NCI-H128 (cell line): ENCODE measurements around the gene SF3B3.
"Not testable (repeated sequence)": the region's sequence is repeated elsewhere in the genome, so short reads cannot be mapped to it uniquely, and the experiment has no call there.

ENCODE experiments used
- DNase-seq: peaks from one replicate; lab custom pipeline; 2025; ENCODE audit not compliant: unreplicated experiment; lab: John Stamatoyannopoulos, UW

The SF3B3 gene

DNA sequence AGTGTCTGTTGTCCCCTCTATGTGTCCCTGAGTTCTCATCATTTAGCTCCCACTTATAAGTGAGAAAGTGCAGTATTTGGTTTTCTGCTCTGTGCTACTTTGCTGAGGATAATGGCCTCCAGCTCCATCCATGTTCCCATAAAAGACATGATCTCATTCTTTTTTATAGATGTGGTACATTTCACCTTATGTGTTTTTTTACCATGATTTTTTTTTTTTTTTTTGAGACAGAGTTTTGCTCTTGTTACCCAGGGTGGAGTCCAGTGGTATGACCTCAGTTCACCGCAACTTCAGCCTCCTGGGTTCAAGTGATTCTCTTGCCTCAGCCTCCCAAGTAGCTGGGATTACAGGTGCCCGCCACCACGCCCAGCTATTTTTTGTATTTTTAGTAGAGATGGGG lies 65.8 kb downstream of the SF3B3 start:
- DNase-seq, result not testable (repeated sequence)

DNA sequence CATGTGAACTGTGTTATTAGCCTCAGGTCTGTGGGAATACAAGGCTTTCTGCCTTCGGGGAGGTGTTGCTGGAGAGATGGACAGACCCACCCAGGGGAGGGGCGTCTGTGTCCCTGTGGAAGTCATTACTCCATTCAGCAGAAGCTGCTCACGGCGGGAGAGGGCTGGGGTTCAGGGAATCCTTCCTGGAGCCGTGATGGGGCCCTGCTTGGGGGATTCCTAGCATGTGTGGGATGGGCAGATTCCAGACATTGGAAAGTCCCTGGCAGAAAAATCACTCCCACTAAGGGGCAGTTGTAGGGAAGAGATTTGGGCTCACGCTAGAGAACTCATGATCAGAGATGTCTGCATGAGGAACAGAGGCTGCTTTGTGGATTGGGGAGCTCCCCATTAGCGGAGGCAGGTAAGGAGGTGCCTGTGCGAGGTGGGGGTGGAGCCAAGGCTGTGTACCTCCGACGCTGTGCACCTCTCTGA lies 66.4 kb downstream of the SF3B3 start:
- DNase-seq, result no peak

DNA sequence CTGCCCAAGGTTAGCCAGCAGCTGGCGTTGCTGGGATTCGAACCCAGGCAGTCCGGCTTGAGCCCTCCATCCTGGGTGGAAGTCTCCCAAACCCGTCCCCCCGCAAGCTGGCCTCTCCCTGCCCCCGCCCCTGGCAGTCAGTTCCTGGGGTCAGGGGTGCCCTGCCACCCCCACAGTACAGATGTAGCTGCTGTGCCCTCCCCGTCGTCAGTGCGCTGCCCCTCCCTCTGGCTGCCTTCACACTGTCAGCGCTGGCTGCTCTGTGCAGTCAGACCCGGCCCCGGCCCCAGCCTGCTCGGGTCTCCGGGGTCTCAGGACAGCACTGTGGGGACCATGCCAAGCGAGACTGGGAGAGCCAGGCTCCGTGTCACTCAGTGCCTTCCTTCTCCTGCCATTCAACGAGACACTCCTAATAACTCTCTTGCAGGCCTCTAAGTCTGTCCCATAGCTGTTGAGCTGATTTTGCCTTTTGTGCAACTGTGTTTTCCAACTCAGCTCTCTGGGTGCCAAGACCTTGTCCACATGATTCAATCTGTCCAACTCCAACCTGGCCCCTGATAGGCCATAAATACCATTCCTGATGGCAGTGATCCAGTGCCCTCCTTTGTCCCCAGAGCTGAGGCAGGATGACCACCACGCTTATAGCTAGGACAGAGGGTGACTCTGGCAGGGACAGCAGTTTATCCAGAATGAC lies 67.3 kb downstream of the SF3B3 start:
- DNase-seq, result no peak

DNA sequence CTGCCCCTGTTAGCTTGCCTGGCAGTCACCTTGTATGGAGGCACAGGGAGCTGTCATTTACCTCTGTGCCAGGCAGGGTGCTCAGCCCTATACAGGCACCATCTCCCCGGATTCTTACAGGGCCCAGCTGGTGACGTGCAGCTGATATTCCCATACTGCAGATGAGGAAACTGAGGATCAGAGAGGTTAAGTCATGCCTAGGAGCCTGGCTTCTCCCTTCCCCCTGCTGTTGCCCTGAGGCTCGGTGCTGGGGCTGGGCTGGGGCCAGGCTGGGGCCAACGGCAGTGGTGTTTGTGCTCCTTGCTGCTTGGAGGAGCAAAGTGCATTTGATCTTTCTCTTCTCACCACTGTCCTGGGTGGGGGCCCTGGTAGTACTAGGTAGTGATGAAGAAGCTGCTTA lies 68.0 kb downstream of the SF3B3 start:
- DNase-seq, result no peak

DNA sequence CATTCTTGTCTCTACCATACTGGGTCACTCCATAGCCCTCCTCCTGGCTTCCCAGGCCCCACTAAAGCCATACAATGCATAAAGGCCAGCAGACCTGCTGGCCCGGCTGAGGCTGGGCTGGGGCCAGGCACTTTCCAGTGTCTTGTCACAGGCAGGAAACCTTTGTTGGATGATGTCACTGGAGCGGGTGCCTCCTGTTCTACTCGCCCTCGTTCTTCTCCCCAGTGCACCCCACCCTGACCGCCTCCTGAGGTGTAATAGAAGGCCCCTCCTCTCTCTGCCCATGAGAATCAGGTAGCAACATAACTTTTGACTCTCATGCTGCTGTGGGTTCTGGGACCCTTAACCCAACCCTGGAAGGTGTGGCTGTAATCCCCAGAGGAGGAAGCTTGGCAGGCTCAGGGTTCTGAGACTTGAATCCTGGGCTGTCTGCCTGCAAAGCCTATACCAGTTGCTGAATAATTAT lies 68.5 kb downstream of the SF3B3 start:
- no peak for DNase-seq

DNA sequence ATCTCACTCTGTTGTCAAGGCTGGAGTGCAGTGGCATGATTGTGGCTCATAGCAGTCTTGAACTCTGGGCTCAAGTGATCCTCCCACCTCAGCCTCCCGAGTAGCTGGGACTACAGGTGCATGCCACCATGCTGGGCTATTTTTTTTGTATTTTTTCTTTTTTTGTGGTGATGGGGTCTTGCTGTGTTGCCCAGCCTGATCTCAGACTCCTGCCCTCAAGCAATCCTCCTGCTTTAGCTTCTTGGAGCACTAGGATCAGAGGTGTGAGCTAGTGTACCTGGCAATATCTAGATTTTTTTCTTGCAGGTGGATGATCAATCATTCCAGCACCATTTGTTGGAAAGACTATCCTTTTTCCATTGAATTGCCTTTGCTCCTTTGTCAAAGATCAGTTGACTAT lies 69.9 kb downstream of the SF3B3 start:
- DNase-seq, result no peak

DNA sequence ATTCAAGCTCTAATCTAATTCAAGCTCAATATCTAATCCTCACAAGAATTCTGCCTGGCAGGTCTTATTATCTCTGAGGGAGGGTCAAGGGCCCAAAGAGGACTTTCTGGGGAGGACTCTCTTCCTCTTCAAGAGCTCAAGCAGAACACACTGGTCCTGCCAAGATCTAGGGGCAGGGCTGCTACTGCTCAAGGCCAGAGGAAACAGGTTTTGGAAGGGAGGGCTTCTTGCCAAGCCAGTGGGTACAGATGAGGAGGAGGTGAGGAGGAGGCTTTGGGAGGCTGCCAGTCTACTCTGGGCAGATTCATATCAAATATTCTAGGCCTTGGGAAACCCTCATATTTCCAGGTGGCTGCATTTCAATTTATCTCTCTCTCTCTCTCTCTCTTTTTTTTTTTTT lies 71.0 kb downstream of the SF3B3 start:
- DNase-seq, result no peak

DNA sequence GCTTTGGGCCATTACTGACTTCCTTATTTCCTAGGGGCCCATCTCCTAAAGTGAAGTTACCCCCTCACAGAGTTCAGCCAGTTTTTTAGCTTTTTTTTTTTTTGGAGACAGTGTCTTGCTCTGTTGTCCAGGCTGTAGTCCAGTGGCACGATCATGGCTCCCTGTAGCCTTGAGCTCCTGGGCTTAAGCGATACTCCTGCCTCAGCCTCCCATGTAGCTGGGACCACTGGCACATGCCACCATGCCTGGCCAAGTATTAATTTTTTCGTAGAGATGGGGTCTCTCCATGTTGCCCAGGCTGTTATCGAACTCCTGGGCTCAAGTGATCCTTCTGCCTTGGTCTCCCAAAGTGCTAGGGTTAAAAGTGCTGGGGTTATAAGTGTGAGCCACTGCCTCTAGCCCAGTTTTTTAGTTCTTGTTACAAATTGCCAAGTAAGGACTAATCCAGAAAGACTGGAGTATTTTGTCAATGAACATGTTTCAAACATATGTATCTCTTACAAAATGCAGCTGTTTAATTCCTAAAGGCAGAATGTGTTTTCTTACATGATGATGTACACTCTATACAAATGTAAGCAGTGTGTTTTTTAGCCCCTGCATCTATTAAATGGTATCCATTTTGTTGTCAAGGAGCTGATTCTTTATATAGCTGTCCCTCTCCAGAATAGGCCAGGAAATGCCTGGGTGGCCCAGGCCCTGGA lies 73.7 kb downstream of the SF3B3 start:
- DNase-seq, result no peak

DNA sequence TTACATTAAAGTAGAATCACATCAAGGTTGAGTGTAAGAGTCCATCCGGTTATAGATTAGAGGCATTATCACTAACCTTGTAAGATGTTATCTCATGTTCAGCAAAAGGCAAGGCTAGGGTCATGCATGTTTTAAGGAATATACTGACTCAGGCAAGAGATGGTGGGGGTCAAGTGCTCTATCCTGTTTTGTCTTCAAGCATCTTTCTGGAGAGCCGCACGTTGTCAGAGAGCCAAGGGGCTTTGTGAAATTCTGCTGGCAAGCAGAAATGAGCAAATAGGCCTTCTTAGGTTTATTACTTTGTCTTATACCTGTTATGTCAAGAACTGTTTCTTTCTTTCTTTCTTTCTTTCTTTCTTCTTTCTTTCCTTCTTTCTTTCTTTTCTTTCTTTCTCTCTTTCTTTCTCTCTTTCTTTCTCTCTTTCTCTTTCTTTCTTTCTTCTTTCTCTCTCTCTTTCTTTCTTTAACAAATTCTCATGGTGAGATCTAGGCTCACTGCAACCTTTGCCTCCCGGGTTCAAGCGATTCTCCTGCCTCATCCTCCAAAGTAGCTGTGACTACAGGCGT lies 75.4 kb downstream of the SF3B3 start:
- no peak for DNase-seq

DNA sequence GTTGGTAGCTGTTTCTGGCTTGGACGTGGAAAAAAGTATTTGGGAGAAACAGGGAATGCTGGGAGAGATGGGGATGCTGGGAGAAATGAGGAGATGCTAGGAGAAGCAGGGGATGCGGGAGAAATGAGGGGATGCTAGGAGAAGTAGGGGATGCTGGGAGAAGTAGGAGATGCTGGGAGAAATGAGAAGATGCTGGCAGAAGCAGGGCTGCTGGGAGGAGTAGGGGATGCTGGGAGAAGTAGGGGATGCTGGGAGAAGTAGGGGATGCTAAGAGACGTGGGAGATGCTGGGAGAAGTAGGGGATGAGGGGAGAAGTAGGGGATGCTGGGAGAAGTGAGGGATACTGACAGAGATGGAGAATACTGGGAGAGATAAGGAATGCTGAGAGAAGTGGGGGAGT lies 77.1 kb downstream of the SF3B3 start:
- DNase-seq, result no peak

DNA sequence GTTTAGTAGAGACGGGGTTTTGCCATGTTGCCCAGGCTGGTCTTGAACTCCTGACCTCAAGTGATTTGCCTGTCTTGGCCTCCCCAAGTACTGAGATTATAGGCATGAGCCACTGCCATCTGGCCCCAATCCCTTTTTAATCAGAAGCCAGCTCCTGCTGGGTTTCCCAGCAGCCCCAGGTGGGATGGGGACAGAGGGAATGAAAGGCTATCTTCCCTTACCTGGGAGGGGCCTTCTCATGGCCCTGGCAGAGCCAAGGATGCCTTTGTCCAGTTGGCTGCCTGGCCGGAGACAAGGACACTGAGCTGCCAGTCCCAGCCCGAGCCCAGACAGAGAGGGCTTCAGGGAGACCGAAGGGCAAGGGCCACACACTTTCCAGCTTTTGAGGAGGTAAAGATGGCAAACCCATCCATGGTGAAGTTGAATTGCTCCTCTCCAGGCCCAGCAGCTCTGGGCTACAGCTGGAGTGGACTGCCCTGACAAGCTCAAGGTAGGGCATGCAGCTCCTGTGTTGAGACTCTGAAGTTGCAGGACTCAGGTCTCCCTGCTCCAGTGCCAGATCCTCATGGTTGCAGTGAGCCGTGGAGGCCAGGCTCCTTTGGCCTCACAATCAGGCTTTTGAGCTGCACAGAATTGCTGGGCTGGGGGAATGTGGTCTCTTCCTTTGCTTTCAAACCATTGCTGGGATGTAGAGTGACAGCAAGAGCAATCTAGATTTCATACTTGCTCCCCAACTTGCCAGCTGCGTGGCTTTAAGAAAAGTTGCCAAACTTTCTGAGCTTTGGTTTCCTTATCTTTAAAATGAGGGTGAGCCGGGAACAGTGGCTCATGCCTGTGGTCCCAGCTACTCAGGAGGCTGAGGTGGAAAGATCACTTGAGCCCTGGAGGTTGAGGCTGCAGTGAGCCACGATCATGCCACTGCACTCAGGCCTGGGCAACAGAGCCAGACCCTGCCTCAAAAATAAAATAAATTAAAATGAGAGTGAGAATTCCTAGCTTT lies 78.3 kb downstream of the SF3B3 start:
- no peak for DNase-seq

DNA sequence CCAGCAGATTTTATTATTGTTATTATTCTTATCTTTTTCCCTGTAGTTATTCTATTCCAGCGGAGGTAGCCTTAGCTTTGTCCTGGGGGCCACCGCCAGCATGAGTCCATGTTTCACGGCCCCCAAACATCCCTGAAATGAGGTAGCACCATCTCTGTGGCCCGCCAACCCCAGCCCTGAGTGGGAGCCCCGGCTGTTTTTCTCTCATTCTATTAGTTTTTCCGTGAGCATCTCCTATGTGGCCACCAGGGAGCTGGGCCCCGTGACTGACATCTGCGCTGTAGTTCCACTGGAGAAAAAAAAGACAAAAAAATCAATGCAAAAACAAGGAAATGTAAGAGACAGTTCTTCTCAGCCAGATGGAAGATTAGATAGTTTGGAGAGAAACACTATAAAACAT lies 79.2 kb downstream of the SF3B3 start:
- DNase-seq, result no peak

DNA sequence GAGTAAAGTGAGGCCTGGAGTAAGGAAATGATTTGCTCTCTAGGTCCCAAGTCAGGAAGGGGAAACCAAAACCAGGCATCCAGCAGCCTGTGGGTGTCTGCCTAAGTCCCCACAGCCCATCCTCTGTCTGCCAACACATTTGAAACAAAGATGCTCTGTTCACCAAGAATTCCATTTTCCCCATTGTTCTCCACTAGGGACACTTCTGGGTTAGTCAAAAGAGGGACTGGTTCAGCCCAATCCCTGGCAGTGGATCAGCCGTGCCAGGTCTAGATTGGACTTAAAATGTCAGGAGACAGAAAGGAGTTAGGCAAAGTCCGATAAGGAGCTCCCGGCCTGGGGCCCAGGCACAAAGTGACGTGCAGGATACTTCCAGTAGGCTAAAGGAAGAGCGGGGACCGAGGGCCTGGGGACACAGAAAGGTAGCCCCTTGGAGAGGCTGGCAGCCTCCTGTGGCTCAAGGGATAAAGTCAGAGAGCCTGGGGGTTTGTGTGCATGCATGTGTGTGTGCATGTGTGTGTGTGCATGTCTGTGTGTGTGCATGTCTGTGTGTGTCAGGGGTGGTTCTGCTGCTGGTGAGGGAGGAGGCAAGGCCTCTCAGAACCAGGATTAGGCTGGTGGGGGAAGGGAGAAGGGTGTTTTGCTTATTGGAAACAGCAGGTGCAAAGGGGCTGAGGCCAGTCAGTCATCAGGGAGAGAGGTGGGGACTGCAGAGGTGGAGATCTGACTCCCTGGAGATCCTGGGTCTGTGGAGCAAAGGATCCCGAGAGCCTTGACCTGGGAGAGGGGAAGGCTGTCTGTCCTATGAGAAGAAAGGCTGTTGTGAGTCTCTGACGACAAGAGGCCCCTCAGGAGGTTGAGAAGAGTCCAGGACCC lies 81.0 kb downstream of the SF3B3 start:
- DNase-seq, result no peak

DNA sequence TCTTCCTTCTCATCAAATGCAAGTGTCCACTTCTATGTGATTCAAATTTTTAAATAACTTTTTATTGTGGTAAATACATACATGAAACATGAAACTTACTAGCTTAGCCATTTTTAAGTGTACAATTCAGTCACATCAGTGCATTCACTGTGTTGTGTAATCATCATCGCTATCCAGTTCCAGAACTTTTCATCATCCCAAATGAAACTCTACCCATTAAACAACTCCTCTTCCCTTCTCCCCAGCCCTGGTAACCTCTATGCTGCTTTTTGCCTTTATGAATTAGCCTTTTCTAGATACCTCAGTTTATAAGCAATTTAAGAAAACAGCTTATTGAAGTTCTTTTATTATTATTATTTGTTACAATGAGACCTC lies 81.7 kb downstream of the SF3B3 start:
- no peak for DNase-seq

DNA sequence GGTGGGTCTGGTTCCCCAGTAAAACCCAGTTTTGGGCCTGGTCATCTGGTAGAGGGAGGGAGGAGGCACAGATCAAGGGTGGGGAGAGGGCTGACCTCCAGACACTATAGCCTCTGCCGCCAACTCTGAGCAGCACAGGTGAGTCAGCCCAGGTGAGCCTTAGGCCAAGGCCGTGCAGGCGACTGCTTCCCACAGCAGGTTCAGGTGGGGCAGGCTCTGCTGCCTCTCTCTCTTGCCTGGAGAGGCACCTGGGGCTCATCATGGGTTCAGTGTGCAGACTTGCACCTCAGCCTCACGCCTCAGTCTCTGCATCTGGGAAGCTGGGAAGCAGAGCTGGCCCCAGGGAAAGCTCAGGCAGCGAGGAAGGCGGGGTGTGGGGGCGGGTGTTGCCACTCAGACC lies 84.9 kb downstream of the SF3B3 start:
- DNase-seq, result no peak

DNA sequence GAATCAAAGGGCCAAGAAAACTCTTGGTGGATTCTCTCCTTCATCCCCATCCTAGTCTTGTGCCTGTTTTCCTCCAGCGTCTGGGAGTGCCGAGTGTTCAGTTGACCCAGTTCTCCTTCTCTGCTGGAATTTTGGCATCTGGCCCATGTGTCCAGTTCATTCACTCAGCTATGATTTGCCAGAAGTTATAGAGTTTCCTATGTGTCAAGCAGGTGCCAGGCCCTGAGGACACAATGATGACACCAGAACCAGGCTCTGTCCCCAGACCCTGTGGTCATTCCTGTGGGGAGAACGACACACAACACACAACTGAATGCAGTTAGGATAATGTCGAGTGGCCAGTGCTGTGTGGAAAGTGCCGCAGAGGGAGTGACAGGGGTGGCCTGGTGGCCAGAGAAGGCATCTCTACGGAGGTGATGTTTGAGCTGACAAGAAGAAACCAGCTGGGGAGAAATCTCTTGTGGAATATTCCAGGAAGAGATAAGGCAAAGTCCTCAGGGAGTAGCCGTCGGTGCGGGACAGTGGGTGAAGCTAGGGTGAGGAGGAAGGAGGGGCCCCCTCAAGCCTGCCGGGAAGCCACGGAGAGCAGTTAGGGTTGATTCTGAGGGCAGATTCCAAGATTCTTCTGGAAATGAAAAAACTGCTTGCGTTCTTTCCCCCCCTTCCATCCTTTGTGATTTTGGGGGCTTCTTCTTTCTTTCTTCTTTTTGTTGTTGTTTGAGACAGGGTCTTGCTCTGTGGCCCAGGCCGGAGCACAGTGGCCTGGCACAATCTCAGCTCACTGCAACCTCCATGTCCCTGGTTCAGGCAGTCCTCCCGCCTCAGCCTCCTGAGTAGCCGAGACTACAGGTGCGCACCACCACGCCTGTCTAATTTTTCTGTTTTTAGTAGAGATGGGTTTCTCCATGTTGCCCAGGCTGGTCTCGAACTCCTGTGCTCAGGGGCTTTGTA lies 86.9 kb downstream of the SF3B3 start:
- DNase-seq, result no peak

DNA sequence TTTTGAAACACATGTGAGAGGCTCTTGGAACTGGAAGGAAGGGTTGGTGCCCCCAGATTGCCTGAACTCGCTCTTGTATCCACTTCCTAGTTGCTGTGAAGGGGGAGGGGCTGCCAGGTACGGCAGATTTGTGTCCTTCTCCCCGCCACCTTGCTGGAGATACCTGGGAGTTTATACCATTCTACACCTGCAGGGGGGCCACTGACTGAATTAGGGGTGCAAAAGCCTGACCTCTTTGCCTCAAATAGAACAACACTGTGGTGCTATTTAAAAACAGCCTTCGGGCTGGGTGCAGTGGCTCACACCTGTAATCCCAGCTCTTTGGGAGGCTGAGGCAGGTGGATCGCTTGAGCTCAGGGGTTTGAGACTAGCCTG lies 87.6 kb downstream of the SF3B3 start:
- no peak for DNase-seq

DNA sequence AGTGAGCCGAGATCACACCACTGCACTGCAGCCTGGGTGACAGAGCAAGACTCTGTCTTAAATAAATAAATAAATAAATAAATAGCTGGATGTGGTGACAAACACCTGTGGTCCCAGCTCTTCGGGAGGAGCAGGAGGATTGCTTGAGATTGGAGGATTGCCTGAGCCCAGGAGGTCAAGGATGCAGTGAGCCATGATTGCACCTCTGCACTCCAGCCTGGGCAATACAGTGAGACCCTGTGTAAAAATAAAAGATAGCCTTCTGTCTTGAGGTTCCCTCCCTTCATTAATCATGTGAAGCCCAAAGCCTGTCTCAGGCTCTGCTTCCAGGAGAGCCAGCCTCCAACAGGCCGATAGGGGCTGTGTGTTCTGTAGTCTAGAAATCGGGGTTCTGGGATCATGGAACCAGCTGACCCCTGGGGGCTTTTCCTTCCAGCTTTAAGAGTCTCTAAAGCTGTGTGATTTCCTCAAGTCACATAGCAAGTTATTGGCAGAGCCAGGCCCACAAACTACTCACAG lies 88.2 kb downstream of the SF3B3 start:
- no peak for DNase-seq

DNA sequence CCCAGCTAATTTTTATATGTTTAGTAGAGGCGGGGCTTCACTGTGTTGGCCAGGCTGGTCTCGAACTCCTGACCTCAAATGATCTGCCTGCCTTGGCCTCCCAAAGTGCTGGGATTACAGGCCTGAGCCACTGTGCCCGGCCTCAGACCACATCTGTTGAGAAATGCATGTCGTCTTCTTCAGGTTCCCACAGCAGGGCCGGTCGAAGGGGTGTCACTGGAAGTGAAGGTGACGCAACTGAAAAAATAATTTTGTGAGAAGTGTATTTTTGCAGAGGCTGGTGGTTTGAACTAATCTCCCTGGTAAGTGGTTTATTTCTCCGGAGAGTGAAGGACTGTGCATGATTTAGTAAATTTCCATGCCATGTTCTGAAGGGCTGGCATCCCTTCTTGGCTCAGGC lies 89.3 kb downstream of the SF3B3 start:
- DNase-seq, result no peak
